Activated B cell treated with CpG ODN at 0.5 μM for 24 hours (primary cell): Measurements from ENCODE around the gene SLCO2A1. TPM values are rescaled to one million over a fixed set of nuclear protein-coding genes. Genes with fewer than 3 reads are reported as not detected.

ENCODE experiments used
- ATAC-seq: fragments of 200-7000 bp; cut with Tn5 transposase; one replicate; pipeline ENCODE4 v1.10.0; 2021; ENCODE audit warnings: low read depth, mild to moderate bottlenecking, moderate library complexity
- CTCF ChIA-PET: fragments of 350-600 bp; sonication (Branson Sonifier 250); formaldehyde crosslinking; loops from one replicate; lab custom pipeline; 2021; ENCODE audit warnings: antibody characterized with exemption; lab: Charles Lee
- POLR2A ChIA-PET: fragments of 350-600 bp; sonication (Branson Sonifier 250); formaldehyde crosslinking; loops from one replicate; lab custom pipeline; 2021; ENCODE audit warnings: antibody characterized with exemption; lab: Charles Lee
- DNase-seq: peaks from one replicate; pipeline ENCODE4 v3.0.0; 2022
- H3K27ac Mint-ChIP-seq: one replicate; pipeline ENCODE4 v1.8.0; 2020; ENCODE audit warnings: mixed read lengths
- H3K27me3 Mint-ChIP-seq: one replicate; pipeline ENCODE4 v1.8.0; 2021; ENCODE audit warnings: mixed read lengths
- H3K36me3 Mint-ChIP-seq: one replicate; pipeline ENCODE4 v1.8.0; 2021; ENCODE audit warnings: low read depth, mixed read lengths
- H3K4me1 Mint-ChIP-seq: one replicate; pipeline ENCODE4 v1.8.0; 2021; ENCODE audit warnings: mixed read lengths
- H3K4me3 Mint-ChIP-seq: one replicate; pipeline ENCODE4 v1.8.0; 2020; ENCODE audit warnings: mild to moderate bottlenecking, mixed read lengths
- H3K9me3 Mint-ChIP-seq: one replicate; pipeline ENCODE4 v1.8.0; 2020; ENCODE audit warnings: mixed read lengths
- CTCF ChIP-seq: fragments of 200-600 bp; IDR thresholded peaks from one replicate; pipeline ENCODE4 v1.8.0; 2022; ENCODE audit warnings: antibody characterized with exemption, mild to moderate bottlenecking
- intact Hi-C: fragments of 100-400 bp; cut with micrococcal nuclease; formaldehyde crosslinking; loops from one replicate; pipeline ENCODE4 v1.15.1; 2024
- total RNA-seq: library from RNA; stranded (reverse); gene quantifications from 2 replicates; pipeline ENCODE4 v1.2.3, GENCODE V29; 2022

Gene SLCO2A1
- total RNA-seq, 1 donor from 2014 or later: not detected

GRCh38 chr3:134048278-134048996 lies 18.7 kb upstream of the SLCO2A1 start:
- peaks cover 9% of the 10 kb centered on the region for H3K27me3 Mint-ChIP-seq
- DNase-seq (no peak), ATAC-seq (no peak)
- no peak overlapping the region for H3K4me3 Mint-ChIP-seq
- intact Hi-C loops: no loop called here
- no peak for TF ChIP-seq CTCF
- ChIA-PET POLR2A (no interaction called here), CTCF (no interaction called here)
- H3K36me3 Mint-ChIP-seq: no peaks in the 10 kb centered on the region
- H3K4me1 Mint-ChIP-seq: no peaks in the 10 kb centered on the region
- H3K27ac Mint-ChIP-seq: no peak overlapping the region
- H3K9me3 Mint-ChIP-seq: peaks cover 13% of the 10 kb centered on the region

- CTCF ChIA-PET: no interaction called here
- peaks cover 1% of the 10 kb centered on the region for H3K27me3 Mint-ChIP-seq
- no peaks in the 10 kb centered on the region for H3K4me1 Mint-ChIP-seq
- TF ChIP-seq CTCF: no peak
- H3K27ac Mint-ChIP-seq: no peak overlapping the region
- DNase-seq (no peak), ATAC-seq (no peak)
- POLR2A ChIA-PET: no interaction called here
- no peaks in the 10 kb centered on the region for H3K36me3 Mint-ChIP-seq
- intact Hi-C loops: no loop called here
- peaks cover 24% of the 10 kb centered on the region for H3K9me3 Mint-ChIP-seq
- H3K4me3 Mint-ChIP-seq: no peak overlapping the region
Measured at GRCh38 chr3:134044459-134044858, 14.7 kb upstream of the SLCO2A1 start.

DNA sequence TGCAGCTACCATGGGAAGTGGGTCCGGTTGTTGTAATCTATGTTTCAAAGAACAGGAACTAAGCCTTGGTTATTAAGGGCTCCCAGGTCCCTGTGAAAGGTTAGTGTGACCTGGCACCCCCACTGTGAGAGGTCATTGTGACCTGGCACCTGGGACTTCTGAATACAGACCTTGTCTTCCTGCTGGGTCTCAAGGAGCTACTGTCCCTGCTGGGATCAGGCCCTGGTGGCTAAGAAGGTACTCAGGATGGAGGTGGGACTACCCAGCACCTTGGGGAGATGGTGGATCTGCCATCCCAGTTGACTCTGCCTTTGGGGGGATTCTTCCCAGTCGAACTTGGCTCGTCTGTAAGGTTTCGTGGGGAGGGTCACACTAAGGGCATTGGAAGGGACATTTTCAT lies 10.3 kb upstream of the SLCO2A1 start:
- intact Hi-C loops: no loop called here
- H3K27ac Mint-ChIP-seq: no peak overlapping the region
- no peak for TF ChIP-seq CTCF

GRCh38 chr3:134039161-134039862 lies 9.6 kb upstream of the SLCO2A1 start:
- TF ChIP-seq CTCF: no peak
- Mint-ChIP-seq H3K27me3 (no peaks in the 10 kb centered on the region), H3K4me1 (no peaks in the 10 kb centered on the region), H3K9me3 (peaks cover 14% of the 10 kb centered on the region), H3K36me3 (no peaks in the 10 kb centered on the region), H3K27ac (no peak overlapping the region), H3K4me3 (no peak overlapping the region)
- CTCF ChIA-PET: no interaction called here
- POLR2A ChIA-PET: no interaction called here
- intact Hi-C loops: no loop called here
- ATAC-seq (no peak), DNase-seq (no peak)

More for the DNA sequence above, 10.3 kb upstream of the SLCO2A1 start:
- no peak for ATAC-seq
- POLR2A ChIA-PET: no interaction called here
- no peaks in the 10 kb centered on the region for H3K36me3 Mint-ChIP-seq
- DNase-seq: no peak
- H3K9me3 Mint-ChIP-seq: peaks cover 19% of the 10 kb centered on the region
- H3K4me3 Mint-ChIP-seq: no peak overlapping the region
- CTCF ChIA-PET: no interaction called here
- H3K27me3 Mint-ChIP-seq: no peaks in the 10 kb centered on the region
- no peaks in the 10 kb centered on the region for H3K4me1 Mint-ChIP-seq

DNA sequence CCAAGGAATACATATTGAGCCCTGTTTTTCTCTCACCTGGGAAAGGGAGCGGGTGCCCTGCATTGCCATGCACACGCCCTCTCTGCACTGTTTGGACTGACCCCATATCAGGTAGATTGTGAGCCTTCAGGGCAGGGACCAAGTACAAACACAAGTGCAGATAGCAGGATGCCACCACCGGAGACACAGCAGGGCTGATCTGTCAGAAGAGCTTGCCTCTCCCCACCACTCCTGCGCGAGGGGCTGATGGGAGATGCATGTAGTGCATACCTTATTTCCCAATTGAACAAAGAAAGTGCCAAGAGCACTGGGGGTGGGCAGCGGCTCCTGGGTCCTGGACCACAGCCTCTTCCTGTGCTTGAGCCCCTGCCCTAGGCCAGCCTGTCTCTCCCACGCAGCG lies 9.0 kb upstream of the SLCO2A1 start:
- intact Hi-C loops: no loop called here
- no peaks in the 10 kb centered on the region for H3K4me1 Mint-ChIP-seq
- CTCF ChIA-PET: no interaction called here

More for the DNA sequence above, 9.0 kb upstream of the SLCO2A1 start:
- H3K36me3 Mint-ChIP-seq: no peaks in the 10 kb centered on the region
- ATAC-seq (no peak), DNase-seq (no peak)
- TF ChIP-seq CTCF: no peak
- H3K27me3 Mint-ChIP-seq: no peaks in the 10 kb centered on the region
- POLR2A ChIA-PET: no interaction called here
- H3K27ac Mint-ChIP-seq: no peak overlapping the region
- no peak overlapping the region for H3K4me3 Mint-ChIP-seq
- H3K9me3 Mint-ChIP-seq: peaks cover 12% of the 10 kb centered on the region
